ENCODE data around the gene ROBO1.
"Not testable (repeated sequence)": the region's sequence is repeated elsewhere in the genome, so short reads cannot be mapped to it uniquely, and the experiment has no call there.

Gene ROBO1

GRCh38 chr3:79246875-79247724, 520.7 kb downstream of the ROBO1 start:
- DNase-seq (ENCODE audit: low read depth, low spot score) = no peak

DNA sequence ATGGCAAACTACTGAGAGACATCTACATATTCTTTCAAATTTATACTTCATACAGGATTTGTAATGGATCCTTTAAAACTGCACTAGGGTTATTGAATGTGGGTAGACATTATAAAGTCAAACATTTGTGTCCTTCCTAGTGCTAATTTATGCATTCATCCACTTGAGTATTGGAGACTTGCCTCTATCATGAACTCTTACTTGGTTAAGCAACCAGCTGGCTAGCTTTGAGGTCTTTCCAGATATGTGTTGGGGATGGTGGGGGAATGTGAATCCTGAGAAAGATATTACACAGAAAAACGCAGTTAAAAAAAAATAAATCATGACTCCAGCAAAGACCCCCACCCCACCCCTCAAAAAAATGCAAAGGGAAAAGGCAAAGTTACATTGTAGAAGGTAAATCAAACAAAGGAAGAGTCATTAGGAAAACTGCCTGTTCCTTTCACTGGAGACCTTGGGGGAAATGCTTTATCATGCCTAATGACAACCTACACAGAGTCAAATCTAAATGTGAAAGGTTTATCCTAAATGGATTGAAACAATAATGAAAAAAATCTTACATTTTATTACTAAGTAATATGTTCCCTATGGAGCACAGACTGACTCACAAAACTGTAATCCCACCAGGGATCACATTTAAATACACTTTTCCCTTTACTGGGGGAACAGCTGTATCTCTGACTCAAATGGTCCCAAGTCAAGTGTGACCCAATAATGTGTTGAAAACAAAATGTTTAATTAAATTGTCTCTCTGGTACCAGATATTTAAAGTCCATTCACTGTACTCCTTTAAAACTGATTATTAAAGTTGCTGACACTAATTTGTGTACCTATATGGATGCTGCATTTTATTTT, 522.3 kb downstream of the ROBO1 start:
- no peak for DNase-seq (ENCODE audit: low read depth, low spot score)

DNA sequence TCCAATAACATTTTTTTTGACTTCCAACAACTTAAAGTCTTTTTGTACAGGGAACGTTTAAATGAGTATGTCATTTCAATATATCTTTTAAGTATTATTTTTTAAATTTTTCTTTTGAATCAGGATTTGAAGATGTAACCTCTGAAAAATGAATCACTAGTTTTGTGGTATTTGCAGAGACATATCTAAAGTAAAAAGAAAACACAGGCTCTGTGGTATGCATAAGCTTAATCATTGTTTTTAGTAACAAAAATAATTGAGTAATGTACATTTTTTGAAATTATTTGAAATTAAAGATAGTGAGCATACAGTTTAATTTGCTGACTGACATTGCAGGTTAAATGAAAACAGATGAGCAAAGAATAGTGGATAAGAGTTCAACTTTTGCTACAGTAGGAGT, 531.3 kb downstream of the ROBO1 start:
- DNase-seq (ENCODE audit: low read depth, low spot score) = no peak

GRCh38 chr3:79233431-79234060, 534.3 kb downstream of the ROBO1 start:
- peak; percentile 86 for DNase-seq (ENCODE audit: low read depth, low spot score)

DNA sequence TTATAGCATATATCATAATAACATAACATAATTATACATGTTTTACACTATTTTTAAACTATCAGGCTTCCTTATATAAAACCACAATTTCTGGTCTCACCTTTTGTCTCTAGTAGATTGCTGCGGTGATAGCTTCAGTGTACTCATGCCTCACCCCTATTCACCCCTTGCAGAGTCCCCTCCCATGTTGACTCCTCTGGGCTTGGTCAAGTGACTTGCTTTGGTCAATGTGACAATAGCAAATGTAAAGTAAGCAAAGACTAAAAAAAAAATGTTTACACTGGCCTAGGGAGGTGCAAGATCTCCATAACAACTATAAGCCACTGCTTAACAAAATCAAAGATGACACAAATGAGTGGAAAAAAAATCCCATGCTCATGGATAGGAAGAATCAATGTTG, 537.5 kb downstream of the ROBO1 start:
- DNase-seq (ENCODE audit: low read depth, low spot score) = no peak

- no peak for DNase-seq (ENCODE audit: low read depth, low spot score)
These were observed 550.7 kb downstream of the ROBO1 start for GRCh38 chr3:79217096-79217495.

DNA sequence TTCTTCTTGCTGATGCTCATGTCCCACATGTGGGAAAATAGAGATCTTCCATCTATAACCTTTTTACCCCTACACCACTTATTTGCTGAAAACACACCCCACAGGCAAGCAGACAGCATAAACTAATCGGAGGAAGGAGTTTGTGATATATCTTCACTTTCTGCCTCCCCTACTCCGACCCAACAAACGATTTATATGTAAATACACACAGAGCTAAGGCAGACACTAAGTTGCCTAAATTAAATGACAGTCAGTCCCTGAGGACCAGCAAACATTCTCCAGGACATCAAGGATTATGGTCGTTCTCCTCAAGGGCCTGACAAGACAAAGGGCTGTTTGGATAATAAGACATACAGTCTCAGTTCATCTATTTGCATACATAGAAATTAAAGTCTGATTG, 552.5 kb downstream of the ROBO1 start:
- DNase-seq (ENCODE audit: low read depth, low spot score) = no peak

GRCh38 chr3:79211586-79212359, 556.0 kb downstream of the ROBO1 start:
- no peak for DNase-seq (ENCODE audit: low read depth, low spot score)

GRCh38 chr3:79204351-79204750, 563.4 kb downstream of the ROBO1 start:
- no peak for DNase-seq (ENCODE audit: low read depth, low spot score)

- DNase-seq (ENCODE audit: low read depth, low spot score) = no peak
These were observed 564.7 kb downstream of the ROBO1 start for GRCh38 chr3:79203144-79203519.

- DNase-seq (ENCODE audit: low read depth, low spot score) = peak; percentile 3
These were observed 565.2 kb downstream of the ROBO1 start for GRCh38 chr3:79202471-79203143.

GRCh38 chr3:79200456-79200855, 567.3 kb downstream of the ROBO1 start:
- no peak for DNase-seq (ENCODE audit: low read depth, low spot score)

- no peak for DNase-seq (ENCODE audit: low read depth, low spot score)
These were observed 567.8 kb downstream of the ROBO1 start for GRCh38 chr3:79199966-79200365.

DNA sequence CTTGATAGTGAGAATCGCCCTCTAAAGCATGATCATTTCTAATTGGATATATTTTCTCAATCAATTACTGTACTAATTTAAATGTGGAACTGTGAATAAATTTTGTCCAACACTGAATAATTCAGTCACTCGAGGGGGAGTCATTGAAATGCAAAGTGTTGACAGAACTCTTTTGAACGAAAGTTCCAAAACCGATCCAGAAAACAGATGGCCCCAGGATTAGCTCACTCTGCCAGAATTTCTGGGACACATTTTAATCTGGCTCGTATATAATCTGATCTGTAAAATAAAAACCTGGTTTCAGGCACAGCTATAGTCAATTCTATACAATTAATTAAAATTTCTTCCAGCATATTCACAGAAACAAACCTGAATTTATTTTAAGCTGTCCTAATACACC, 580.4 kb downstream of the ROBO1 start:
- no peak for DNase-seq (ENCODE audit: low read depth, low spot score)

DNA sequence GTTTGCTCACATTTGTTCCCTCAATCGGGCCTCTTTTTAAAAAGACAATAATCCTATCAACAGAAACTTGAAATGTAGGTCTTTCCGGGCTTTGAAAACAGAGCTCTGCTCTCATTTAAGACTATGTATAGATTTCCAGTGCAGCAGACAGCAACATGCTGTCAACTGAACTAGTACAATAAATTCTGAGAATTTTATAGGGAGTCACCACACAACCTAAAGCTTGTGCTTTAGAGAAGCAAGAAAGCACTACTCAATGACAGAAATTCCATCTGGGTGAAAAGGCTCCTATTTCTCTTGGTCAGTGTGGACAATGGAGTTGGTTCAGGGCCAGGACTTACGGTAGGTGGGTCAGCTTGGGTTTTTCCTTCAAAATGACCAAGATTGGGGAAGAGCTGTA, 583.5 kb downstream of the ROBO1 start:
- no peak for DNase-seq (ENCODE audit: low read depth, low spot score)

DNA sequence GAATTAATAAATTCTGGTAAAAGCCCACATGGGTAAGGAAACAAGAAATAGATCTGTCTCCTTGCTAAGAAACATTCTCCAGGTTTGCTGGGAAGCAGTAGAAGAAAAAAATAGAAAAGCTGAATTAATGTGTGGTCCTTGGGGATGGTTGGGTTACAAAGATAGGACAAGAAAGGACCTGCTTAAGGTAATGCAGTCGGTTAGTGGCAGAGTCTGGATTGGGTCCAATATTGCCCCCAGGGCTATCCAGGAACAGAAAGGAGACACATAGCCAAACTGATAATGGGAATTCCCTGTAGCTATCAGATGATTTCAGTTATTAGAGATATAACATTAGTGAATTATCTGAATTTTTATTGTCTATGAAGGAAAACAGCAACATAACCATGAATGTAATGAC, 584.3 kb downstream of the ROBO1 start:
- DNase-seq (ENCODE audit: low read depth, low spot score) = no peak

DNA sequence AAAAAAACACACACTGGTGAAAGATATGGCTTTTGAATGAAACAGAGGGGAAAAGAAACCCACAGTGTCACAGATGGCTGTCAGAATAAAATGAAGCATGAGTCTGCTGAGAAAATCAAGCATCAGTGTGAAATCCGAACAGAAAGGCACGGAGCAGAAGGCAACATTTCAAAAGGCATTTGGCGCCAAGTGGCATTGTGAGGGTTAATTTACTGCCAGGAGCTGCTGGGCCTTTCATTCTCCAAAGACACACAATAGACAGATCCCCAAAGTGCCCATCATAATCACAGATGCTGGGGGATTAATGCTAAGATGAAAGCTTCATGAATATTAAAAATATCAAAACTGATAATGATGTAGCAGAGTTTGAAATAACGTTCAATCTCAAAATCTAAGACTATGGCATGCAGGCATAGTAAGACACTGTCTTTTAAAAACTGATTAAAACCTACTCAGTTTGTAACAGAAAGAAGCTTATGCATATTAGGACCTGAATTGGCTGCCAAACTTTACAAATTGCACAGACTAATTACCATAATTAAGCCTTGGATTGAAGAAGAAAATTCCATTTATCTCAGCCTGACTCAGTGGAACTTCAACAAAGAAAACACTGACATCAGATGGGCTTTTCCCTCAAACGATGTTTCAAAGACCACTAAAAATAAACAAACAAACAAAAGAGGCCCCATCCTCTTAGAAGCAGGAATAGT, 589.2 kb downstream of the ROBO1 start:
- no peak for DNase-seq (ENCODE audit: low read depth, low spot score)

DNA sequence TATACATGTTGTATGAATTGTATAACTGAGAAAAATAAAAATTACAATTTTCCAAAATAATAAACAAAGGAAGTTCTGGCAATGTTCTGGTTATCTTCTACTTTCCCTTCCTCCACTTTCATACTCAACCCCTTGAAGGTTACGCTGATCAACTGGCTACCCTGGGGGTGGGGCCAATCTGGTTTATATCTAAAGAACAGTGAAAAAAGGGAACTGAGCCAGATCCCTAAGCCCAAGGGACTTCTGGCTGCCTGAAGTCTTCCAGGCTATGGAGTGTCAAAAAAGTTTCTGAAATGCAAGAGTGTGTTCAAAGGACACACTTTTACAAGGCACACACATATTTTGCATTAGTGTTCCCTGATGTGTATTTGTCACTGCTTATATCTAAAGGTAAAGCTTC, 591.9 kb downstream of the ROBO1 start:
- no peak for DNase-seq (ENCODE audit: low read depth, low spot score)

GRCh38 chr3:79173259-79173658, 594.5 kb downstream of the ROBO1 start:
- DNase-seq (ENCODE audit: low read depth, low spot score) = not testable (repeated sequence)

- no peak for DNase-seq (ENCODE audit: low read depth, low spot score)
These were observed 595.6 kb downstream of the ROBO1 start for GRCh38 chr3:79172241-79172640.

Data from iPS DF 19.7 (cell line).